Measurements from ENCODE around the gene HES2. TPM values are rescaled to one million over a fixed set of nuclear protein-coding genes. Genes with fewer than 3 reads are reported as not detected.

The HES2 gene
- total and polyA plus RNA-seq, 9 of the 15 experiments (the other 6 are each of a cell fraction or from before 2014, with no cell fraction given) = 0.05 to 0.18 (median 0.07) TPM; not detected in 4

- Histone ChIP-seq H3K9me1 (ENCODE audit: control insufficient read depth, insufficient read depth, low read length) (no peaks in the 10 kb centered on the region), H3K36me3 (ENCODE audit: control insufficient read depth, insufficient read depth, low read length) (no peaks in the 10 kb centered on the region), H3K4me3 (no peak overlapping the region), H3K9me3 (replicated peaks; ENCODE audit: control insufficient read depth, insufficient read depth, low read depth, low read length) (no peaks in the 10 kb centered on the region), H3K79me2 (ENCODE audit: control insufficient read depth, insufficient read depth, low read length) (no peaks in the 10 kb centered on the region), H3K4me1 (replicated peaks in 1 of 2; ENCODE audit: control insufficient read depth in 2 of 2, insufficient read depth in 2 of 2, low read length in 2 of 2) (peaks cover 44 to 76% of the 10 kb centered on the region in 2 experiments), H3K27ac (ENCODE audit: extremely low read depth, low read depth, low read length) (no peak overlapping the region), H4K20me1 (replicated peaks; ENCODE audit: control insufficient read depth, insufficient read depth, low read length) (peaks cover 44% of the 10 kb centered on the region), H2AFZ (ENCODE audit: low read depth, low read length) (no peak overlapping the region), H3K27me3 (ENCODE audit: control insufficient read depth in 2 of 2, insufficient read depth in 2 of 2, low read length in 2 of 2) (peaks cover 11 to 53% of the 10 kb centered on the region in 2 experiments; a peak in 3 of 5 replicates), H3K4me2 (ENCODE audit: insufficient read depth, low read length) (peak overlapping the region; percentile 64), H3K9ac (ENCODE audit: insufficient read depth in 1 of 2, low read depth in 2 of 2, low read length in 2 of 2) (peak overlapping the region; percentile 26 to 77; a peak in 3 of 4 replicates)
- intact Hi-C loops (cut with micrococcal nuclease) (no loop called here), in situ Hi-C loops (cut with MboI) (no loop called here)
- FAIRE-seq (no peak), DNase-seq (ENCODE audit: extremely low read depth in 1 of 4, low spot score in 3 of 4) (peak; percentile 72 to 86 (median 83)), ATAC-seq (peak; percentile 4; the same call in 2 of the 3 replicates)
- no TSS peak for BruUV-seq (replicated peaks)
- POLR2A ChIA-PET = interaction anchor here (0.5 to 1.3 kb wide), 6 partner anchors 11 to 112 kb away, joined by 3 to 8 read pairs (median 5); partner anchors contain the start of gene ACOT7
- CTCF ChIA-PET (ENCODE audit: low intra/inter-chr PET ratio) = no interaction called here
- WGBS (ENCODE audit: insufficient coverage, low coverage, missing lambda C conversion rate) = 28% methylated on average over 9 of the region's 9 CpGs
- no peak for TF ChIP-seq MEIS2 (IDR thresholded peaks at IDR 0.05; ENCODE audit: partially characterized antibody)
- TF ChIP-seq, protein P1, sequence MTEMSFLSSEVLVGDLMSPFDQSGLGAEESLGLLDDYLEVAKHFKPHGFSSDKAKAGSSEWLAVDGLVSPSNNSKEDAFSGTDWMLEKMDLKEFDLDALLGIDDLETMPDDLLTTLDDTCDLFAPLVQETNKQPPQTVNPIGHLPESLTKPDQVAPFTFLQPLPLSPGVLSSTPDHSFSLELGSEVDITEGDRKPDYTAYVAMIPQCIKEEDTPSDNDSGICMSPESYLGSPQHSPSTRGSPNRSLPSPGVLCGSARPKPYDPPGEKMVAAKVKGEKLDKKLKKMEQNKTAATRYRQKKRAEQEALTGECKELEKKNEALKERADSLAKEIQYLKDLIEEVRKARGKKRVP (CRISPR knock-in tag; IDR thresholded peaks at IDR 0.05) = no peak
- TF ChIP-seq FOXO4 (CRISPR knock-in tag; IDR thresholded peaks at IDR 0.05) = no peak
- no peak for TF ChIP-seq PHTF2 (CRISPR knock-in tag; IDR thresholded peaks at IDR 0.05)
- TF ChIP-seq NUFIP1 (IDR thresholded peaks at IDR 0.05; ENCODE audit: partially characterized antibody) = no peak
- TF ChIP-seq ZNF707 (CRISPR knock-in tag; conservative IDR thresholded peaks at IDR 0.05) = no peak
- TF ChIP-seq REST (IDR thresholded peaks at IDR 0.05; ENCODE audit: borderline replicate concordance) = no peak
- TF ChIP-seq REST (CRISPR knock-in tag; IDR thresholded peaks at IDR 0.05; ENCODE audit: low read depth) = no peak
- TF ChIP-seq ARID1B (IDR thresholded peaks at IDR 0.05) = peak; percentile 77
- TF ChIP-seq, protein P2, sequence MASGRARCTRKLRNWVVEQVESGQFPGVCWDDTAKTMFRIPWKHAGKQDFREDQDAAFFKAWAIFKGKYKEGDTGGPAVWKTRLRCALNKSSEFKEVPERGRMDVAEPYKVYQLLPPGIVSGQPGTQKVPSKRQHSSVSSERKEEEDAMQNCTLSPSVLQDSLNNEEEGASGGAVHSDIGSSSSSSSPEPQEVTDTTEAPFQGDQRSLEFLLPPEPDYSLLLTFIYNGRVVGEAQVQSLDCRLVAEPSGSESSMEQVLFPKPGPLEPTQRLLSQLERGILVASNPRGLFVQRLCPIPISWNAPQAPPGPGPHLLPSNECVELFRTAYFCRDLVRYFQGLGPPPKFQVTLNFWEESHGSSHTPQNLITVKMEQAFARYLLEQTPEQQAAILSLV (tag; IDR thresholded peaks at IDR 0.05) = no peak
Measured at GRCh38 chr1:6426277-6426971, 6.7 kb upstream of the HES2 start.

Data from K562 (cell line).